Measurements from ENCODE around the gene CFAP69.

CFAP69 gene

GRCh38 chr7:90320418-90320800 lies 75.4 kb downstream of the CFAP69 start (continued):
- no peak for TF ChIP-seq POU6F1 (CRISPR knock-in tag; IDR thresholded peaks at IDR 0.05; ENCODE audit: borderline replicate concordance, low read depth)

- TF ChIP-seq TSHZ2 (CRISPR knock-in tag; IDR thresholded peaks at IDR 0.05) (no peak), TCF4 (CRISPR knock-in tag; IDR thresholded peaks at IDR 0.05; ENCODE audit: borderline replicate concordance) (no peak), GLIS3 (CRISPR knock-in tag; IDR thresholded peaks at IDR 0.05) (no peak), CREB5 (CRISPR knock-in tag; IDR thresholded peaks at IDR 0.05; ENCODE audit: low read depth) (no peak)
- peak; percentile 97 for ATAC-seq
These were observed 76.0 kb downstream of the CFAP69 start, which contains the start of gene FAM237B for GRCh38 chr7:90320801-90321494. TSS of gene FAM237B (minus strand) at chr7:90321304. CDS start at chr7:90319748, 1,556 bp downstream.

- no peak for ATAC-seq
- no peak for TF ChIP-seq ISL1 (CRISPR knock-in tag; IDR thresholded peaks at IDR 0.05)
- TF ChIP-seq ZNF70 (CRISPR knock-in tag; IDR thresholded peaks at IDR 0.05): no peak
- no peak for TF ChIP-seq ESRRG (CRISPR knock-in tag; IDR thresholded peaks at IDR 0.05)
- no peak for TF ChIP-seq BACH2 (CRISPR knock-in tag; IDR thresholded peaks at IDR 0.05; ENCODE audit: borderline replicate concordance)
- no peak for TF ChIP-seq TSHZ2 (CRISPR knock-in tag; IDR thresholded peaks at IDR 0.05)
- no peak for TF ChIP-seq ZNF565 (CRISPR knock-in tag; conservative IDR thresholded peaks at IDR 0.05; ENCODE audit: low read depth)
These were observed 77.9 kb downstream of the CFAP69 start for GRCh38 chr7:90322837-90323236.

GRCh38 chr7:90326500-90326899 lies 81.5 kb downstream of the CFAP69 start:
- ATAC-seq: no peak
- TF ChIP-seq OSR1 (CRISPR knock-in tag; IDR thresholded peaks at IDR 0.05) (no peak), ARNTL (CRISPR knock-in tag; IDR thresholded peaks at IDR 0.05; ENCODE audit: borderline replicate concordance, low read depth) (no peak), ZNF70 (CRISPR knock-in tag; IDR thresholded peaks at IDR 0.05) (no peak), POU6F1 (CRISPR knock-in tag; IDR thresholded peaks at IDR 0.05; ENCODE audit: borderline replicate concordance, low read depth) (no peak), ZFP3 (CRISPR knock-in tag; IDR thresholded peaks at IDR 0.05) (no peak), GLIS3 (CRISPR knock-in tag; IDR thresholded peaks at IDR 0.05) (no peak), ZNF565 (CRISPR knock-in tag; conservative IDR thresholded peaks at IDR 0.05; ENCODE audit: low read depth) (no peak), SNAI2 (CRISPR knock-in tag; IDR thresholded peaks at IDR 0.05) (no peak), ZFP30 (CRISPR knock-in tag; IDR thresholded peaks at IDR 0.05) (no peak), PPARA (CRISPR knock-in tag; IDR thresholded peaks at IDR 0.05; ENCODE audit: borderline replicate concordance) (no peak), CREB5 (CRISPR knock-in tag; IDR thresholded peaks at IDR 0.05; ENCODE audit: low read depth) (no peak), RARB (CRISPR knock-in tag; IDR thresholded peaks at IDR 0.05) (no peak), ESRRG (CRISPR knock-in tag; IDR thresholded peaks at IDR 0.05) (no peak), PATZ1 (CRISPR knock-in tag; IDR thresholded peaks at IDR 0.05; ENCODE audit: borderline replicate concordance) (no peak), BACH2 (CRISPR knock-in tag; IDR thresholded peaks at IDR 0.05; ENCODE audit: borderline replicate concordance) (no peak), TOX (CRISPR knock-in tag; IDR thresholded peaks at IDR 0.05; ENCODE audit: borderline replicate concordance) (no peak), CSDC2 (CRISPR knock-in tag; IDR thresholded peaks at IDR 0.05) (no peak), ZC3H10 (CRISPR knock-in tag; IDR thresholded peaks at IDR 0.05) (no peak), ZNF8 (CRISPR knock-in tag; IDR thresholded peaks at IDR 0.05) (no peak)

All from SK-N-SH treated with all-trans-retinoic acid at 6 μM for 48 hours (cell line).